GM10847 (cell line): ENCODE measurements around the gene RNF34.

Experiments
- POLR2A ChIP-seq: IDR thresholded peaks from 2 replicates; pipeline ENCODE4 v1.6.1; 2011; ENCODE audit not compliant: insufficient read length; ENCODE audit errors: extremely low read depth

Gene RNF34

GRCh38 chr12:121383601-121384021 lies 16.3 kb upstream of the RNF34 start:
- no peak for TF ChIP-seq POLR2A

GRCh38 chr12:121388421-121388981 lies 11.4 kb upstream of the RNF34 start:
- TF ChIP-seq POLR2A, result no peak

- TF ChIP-seq POLR2A, result no peak
These were observed 9.1 kb upstream of the RNF34 start for GRCh38 chr12:121390856-121391255.

GRCh38 chr12:121391619-121392324 lies 8.1 kb upstream of the RNF34 start:
- no peak for TF ChIP-seq POLR2A

- no peak for TF ChIP-seq POLR2A
These were observed 7.6 kb upstream of the RNF34 start for GRCh38 chr12:121392325-121392716.

GRCh38 chr12:121397521-121397920 lies 2.4 kb upstream of the RNF34 start:
- TF ChIP-seq POLR2A, result no peak

- no peak for TF ChIP-seq POLR2A
These were observed 1.6 kb upstream of the RNF34 start for GRCh38 chr12:121398355-121398754.

GRCh38 chr12:121400332-121401139 lies 618 bp downstream of the RNF34 start:
- no peak for TF ChIP-seq POLR2A

GRCh38 chr12:121403721-121404120 lies 3.8 kb downstream of the RNF34 start:
- no peak for TF ChIP-seq POLR2A

GRCh38 chr12:121404734-121405133 lies 4.8 kb downstream of the RNF34 start:
- TF ChIP-seq POLR2A, result no peak

- no peak for TF ChIP-seq POLR2A
These were observed 5.3 kb downstream of the RNF34 start for GRCh38 chr12:121405211-121405610.

- TF ChIP-seq POLR2A, result no peak
These were observed 14.0 kb downstream of the RNF34 start for GRCh38 chr12:121413917-121414316.

GRCh38 chr12:121417847-121418246 lies 17.9 kb downstream of the RNF34 start:
- no peak for TF ChIP-seq POLR2A

- TF ChIP-seq POLR2A, result no peak
These were observed 20.2 kb downstream of the RNF34 start for GRCh38 chr12:121420109-121420508.

- no peak for TF ChIP-seq POLR2A
These were observed 23.3 kb downstream of the RNF34 start for GRCh38 chr12:121423253-121423652.
